Fibroblast of skin of scalp (primary cell): ENCODE data around the gene CRYM. TPM values are rescaled to one million over a fixed set of nuclear protein-coding genes. Genes with fewer than 3 reads are reported as not detected.
A peak's percentile ranks its signal among the peaks of the same experiment; 100 is the strongest.
"Not testable (repeated sequence)": the region's sequence is repeated elsewhere in the genome, so short reads cannot be mapped to it uniquely, and the experiment has no call there.

ENCODE experiments used
- DNase-seq: peaks from one replicate; pipeline ENCODE4 v3.0.0-alpha.2; 2013
- polyA plus RNA-seq, 2 experiments: library from polyadenylated mRNA; unstranded; fragments of 120-200 nt; gene quantifications; one replicate each; pipeline ENCODE4 v1.2.1, GENCODE V29; 2013; ENCODE audit not compliant: insufficient read length in 2 of 2

CRYM gene
- 0.17 TPM for polyA plus RNA-seq (2013, experiment 1 of 2; ENCODE audit: insufficient read length)
- 0.17 TPM for polyA plus RNA-seq (2013, experiment 2 of 2; ENCODE audit: insufficient read length)

DNA sequence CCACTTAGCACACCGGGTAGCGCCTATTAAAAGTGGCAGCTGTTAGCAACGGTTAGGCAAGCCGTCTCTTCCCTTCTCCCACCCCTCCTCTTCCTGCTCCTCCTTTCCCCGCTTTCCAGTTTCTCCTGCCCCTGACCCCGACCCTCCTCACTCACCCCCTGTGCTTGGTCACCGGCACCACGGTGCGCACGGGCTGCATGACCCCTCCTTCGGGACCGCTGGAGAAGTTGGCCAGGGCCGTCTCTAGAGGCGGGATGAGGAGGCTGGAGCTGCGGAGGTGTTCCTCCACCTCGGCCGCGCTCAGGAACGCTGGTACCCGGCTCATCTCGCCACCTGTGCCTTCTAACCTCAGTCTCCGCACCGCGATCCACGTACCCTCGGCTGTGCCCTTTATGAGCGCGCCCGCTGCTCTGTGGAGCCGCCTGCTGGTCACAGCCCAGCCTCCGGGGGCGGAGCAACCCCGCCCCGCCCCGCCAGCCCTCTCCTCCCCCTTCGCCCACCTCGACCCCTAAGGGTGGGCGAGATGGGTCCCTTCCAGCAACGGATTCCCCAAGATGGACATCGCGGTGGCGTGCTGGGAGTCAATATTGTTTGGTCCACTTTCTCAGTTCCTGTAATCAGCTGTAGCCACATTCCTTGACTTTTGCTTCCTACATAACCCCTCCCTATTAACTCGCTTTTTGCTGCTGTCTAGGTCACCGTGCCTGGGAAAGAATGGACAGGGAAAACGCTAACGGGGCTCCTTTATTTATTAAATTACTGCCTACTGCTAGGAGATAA, at the start of gene CRYM:
TSS of gene CRYM (minus strand) at position 364 of the 780 bp plus-strand sequence. CDS start at position 325, 39 bp downstream.
- DNase-seq: peak; percentile 37

GRCh38 chr16:21327046-21327445, 49.0 kb upstream of the CRYM start:
- DNase-seq: no peak

DNA sequence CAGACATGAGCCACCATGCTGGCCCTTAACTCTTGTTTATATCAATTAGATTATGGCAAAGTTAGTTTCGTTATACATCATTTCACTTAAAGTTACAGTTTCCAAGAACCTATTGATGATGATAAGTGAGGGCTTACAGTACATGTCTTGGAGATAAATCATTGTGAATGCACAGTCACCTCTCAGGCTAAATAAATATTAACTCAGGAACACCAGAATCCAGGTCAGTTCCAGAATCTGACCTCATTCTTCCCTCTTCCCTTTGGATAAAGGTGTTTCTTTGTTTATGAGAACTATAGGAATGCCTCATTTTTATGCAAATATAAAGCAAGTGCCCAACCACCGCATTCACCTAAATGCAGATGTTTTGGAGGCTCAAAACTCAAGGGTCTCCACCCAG, 48.4 kb upstream of the CRYM start:
- DNase-seq: no peak

DNA sequence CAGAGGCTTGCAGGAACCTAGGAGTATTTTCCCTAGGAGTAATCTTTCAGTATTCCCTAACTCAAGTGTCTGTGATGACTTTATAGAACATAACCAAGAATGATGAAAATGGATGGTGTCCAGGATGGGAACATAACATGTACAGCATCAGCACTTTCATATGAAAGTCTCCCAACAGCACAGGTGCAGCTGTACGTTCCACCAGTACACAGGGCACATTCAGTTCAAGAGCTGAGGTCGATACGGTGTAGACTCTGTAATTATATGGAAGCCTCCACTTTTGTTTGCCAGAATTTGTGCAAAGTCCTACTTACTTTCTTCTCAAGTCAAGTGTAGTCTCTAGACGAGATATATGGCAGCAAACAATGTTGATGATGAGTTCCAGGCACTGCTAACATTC, 46.2 kb upstream of the CRYM start:
- DNase-seq: no peak

- not testable (repeated sequence) for DNase-seq
Observed at GRCh38 chr16:21322251-21322650, 44.2 kb upstream of the CRYM start.

DNA sequence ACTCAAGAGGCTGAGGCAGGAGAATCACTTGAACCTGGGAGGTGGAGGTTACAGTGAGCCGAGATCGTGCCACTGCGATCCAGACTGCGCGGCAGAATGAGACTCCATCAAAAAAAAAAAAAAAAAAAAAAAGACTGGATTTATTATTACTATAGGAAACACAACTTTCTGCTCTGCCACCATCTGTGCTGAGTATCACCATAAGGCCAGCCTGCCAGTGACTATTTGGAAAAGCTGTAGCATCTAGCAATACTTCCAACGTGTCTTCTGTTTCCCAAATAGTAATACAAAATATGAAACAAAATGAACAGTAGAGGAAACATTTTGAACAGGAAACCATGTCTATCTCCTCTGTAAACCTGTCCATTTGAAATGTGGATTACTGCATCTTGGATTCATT, 43.6 kb upstream of the CRYM start:
- DNase-seq: no peak

- DNase-seq: no peak
Observed at GRCh38 chr16:21314339-21314738, 36.2 kb upstream of the CRYM start.

GRCh38 chr16:21312863-21313372, 34.8 kb upstream of the CRYM start:
- DNase-seq: not testable (repeated sequence)

DNA sequence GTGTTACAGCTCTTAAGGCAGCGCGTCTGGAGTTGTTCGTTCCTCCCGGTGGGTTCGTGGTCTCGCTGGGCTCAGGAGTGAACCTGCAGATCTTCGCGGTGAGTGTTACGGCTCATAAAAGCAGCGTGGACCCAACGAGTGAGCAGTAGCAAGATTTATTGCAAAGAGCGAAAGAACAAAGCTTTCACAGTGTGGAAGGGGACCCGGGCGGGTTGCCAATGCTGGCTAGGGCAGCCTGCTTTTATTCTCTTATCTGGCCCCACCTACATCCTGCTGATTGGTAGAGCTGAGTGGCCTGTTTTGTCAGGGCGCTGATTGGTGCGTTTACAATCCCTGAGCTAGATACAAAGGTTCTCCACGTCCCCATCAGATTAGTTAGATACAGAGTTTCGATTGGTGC, 34.0 kb upstream of the CRYM start:
- not testable (repeated sequence) for DNase-seq

- not testable (repeated sequence) for DNase-seq
Observed at GRCh38 chr16:21306712-21307111, 28.6 kb upstream of the CRYM start.

DNA sequence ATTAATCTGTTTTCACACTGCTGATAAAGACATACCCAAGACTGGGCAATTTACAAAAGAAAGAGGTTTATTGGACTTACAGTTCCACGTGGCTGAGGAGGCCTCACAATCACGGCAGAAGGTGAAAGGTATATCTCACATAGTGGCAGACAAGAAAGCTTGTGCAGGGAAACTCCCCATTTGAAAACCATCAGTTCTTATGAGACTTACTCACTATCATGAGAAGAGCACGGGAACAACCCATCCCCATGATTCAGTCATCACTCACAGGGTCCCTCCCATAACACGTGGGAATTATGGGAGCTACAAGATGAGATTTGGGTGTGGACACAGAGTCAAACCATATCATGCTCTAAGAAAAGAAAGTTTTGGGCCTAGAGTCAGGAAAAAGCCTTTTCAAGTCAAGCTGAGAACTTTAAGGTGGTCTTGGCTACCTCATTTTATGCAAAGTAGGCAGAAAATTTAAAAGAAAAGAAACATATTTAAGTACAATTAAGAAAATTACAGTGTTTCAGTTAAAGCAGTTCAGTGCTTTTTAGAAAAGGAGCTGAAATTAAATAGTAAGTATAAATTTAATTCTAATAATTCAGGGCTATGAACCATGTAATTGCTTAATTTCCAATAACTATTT, 24.9 kb upstream of the CRYM start:
- DNase-seq: peak; percentile 73

- DNase-seq: no peak
Observed at GRCh38 chr16:21302454-21302853, 24.4 kb upstream of the CRYM start.

DNA sequence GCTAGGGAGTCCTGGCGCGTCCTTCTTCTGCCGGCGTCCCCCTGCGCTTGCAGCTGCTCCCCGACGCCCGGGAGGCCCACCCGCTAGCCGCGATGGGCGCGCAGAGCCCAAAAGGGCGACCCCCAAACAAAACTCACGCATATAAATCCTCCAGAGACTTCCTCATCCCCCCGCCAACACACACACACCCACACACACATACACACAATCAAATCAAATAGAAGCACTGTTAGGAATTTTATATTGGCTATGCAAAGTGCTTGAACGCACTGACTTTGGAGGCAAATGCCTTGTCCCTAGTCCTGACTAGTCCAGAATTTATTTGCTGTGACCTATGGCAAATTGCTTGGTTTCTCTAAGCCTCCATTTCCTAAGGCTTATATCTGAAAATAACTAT, 23.8 kb upstream of the CRYM start:
- DNase-seq: no peak

- DNase-seq: peak; percentile 65
Observed at GRCh38 chr16:21301168-21301894, 23.2 kb upstream of the CRYM start.

DNA sequence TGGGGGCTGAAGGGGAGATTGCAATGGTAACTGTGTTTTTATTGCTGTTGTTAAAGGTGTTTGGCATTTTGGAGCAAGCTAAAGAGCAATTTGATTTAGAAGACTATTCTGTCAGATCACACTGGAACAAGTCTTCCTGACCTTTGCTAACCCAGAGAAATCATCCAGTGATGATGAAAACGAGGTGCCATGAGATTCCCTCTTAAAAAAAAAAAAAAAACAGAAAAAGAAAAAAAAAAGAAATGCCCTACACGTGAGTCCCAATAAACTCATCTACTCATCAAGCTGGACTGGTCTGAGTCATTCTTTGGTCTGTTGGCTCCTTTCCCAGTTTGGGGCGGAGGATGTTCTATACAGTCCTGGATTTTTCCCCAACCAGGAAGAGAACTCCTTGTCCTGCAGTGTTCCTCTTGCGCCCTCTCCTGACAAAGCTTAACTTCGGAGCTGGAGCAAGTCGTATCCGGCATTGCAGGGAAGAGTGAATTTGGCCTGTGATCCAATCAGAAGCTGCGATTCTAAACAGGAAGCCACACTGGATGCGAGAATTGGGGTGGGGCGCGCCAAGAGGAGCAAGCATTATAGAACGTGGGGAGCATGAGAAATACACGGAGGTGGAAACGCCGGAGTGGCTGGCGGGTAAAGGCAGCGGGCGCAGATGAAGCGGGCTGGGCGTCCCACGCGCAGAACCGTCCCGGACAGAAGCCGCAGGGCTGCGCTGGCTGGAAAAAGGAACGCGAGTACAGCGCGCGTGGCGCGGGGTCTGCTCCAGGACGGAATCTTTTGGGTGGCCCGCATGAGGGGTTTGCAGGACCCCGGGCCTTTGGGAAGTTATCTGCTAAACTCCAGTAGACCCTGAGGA, 22.4 kb upstream of the CRYM start:
- DNase-seq: peak; percentile 100

GRCh38 chr16:21289789-21290188, 11.7 kb upstream of the CRYM start:
- not testable (repeated sequence) for DNase-seq

GRCh38 chr16:21285314-21285713, 7.2 kb upstream of the CRYM start:
- DNase-seq: no peak

DNA sequence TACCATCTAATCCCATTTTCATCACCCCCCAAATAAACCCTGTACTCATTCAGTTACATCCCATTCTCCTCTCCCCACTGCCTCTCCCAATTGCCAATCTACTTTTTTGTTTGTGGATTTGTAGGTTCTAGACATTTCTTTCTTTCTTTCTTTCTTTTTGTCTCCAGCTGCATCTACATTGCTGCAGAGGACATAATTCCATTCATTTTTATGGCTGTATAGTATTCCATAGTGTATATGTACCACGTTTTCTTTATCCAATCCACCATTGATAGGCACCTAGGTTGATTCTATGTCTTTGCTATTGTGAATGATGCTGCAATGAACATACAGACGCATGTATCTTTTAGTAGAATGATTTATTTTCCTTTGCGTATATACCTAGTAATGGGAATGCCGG, 6.3 kb upstream of the CRYM start:
- no peak for DNase-seq

DNA sequence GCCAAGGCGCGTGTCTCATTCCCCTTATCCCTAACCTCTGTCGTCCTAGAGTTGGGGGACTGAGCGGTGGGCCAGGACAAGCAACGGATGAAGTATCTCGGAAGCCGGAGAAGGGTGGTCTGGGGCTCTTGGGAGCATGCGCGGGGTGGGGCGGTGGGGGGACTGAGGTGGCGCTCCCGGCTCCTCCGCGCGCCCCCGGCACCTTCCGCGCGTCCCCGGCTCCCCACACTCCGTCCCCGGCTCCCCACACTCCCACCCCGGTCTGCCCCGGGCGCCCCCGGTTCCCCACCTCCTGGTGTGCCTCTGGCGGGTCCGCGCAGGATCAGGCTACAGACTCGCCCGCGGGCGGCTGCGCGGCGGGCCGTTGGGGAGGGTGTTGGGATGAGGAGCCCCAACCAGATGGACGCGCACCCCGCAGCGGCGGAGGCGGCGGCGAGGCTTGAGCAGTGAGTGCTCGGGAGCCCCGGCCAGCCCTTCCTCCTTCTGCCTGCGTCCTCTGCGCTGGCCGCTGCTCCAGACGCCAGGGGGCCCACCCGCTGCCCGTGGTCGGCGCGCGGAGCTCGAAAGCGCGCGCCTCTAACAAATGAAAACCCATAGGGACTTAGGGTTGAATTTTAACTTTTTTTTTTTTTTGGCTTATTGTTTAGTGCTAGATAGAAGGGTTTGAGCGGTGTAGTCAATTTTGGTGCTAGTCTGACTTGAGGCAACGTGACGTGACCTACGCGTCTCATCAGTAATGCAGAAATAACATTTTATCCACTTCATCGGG, 5.6 kb upstream of the CRYM start:
- DNase-seq: peak; percentile 51

- DNase-seq: no peak
Observed at GRCh38 chr16:21281698-21282389, 3.8 kb upstream of the CRYM start.

GRCh38 chr16:21279501-21279900, 1.4 kb upstream of the CRYM start:
- no peak for DNase-seq
